ENCODE measurements around the gene USB1.

DNA sequence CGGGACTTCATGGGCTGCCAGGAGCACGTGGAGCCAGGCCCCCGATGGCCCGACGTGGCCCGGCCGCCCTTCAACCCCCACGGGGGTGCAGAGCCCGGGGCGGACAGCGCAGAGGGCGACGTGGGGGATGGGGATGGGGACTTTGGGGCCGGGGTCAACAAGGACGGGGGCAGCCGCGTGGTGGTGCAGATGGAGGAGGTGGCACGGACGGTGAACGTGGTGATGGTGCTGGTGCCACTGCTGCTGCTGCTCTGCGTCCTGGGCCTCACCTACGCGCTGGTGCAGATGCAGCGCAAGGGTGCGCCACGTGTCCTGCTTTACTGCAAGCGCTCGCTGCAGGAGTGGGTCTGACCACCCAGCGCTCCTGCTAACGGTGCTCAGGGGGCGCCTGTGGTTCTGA is 43.9 kb downstream of the USB1 start:
- TF ChIP-seq, protein P1, sequence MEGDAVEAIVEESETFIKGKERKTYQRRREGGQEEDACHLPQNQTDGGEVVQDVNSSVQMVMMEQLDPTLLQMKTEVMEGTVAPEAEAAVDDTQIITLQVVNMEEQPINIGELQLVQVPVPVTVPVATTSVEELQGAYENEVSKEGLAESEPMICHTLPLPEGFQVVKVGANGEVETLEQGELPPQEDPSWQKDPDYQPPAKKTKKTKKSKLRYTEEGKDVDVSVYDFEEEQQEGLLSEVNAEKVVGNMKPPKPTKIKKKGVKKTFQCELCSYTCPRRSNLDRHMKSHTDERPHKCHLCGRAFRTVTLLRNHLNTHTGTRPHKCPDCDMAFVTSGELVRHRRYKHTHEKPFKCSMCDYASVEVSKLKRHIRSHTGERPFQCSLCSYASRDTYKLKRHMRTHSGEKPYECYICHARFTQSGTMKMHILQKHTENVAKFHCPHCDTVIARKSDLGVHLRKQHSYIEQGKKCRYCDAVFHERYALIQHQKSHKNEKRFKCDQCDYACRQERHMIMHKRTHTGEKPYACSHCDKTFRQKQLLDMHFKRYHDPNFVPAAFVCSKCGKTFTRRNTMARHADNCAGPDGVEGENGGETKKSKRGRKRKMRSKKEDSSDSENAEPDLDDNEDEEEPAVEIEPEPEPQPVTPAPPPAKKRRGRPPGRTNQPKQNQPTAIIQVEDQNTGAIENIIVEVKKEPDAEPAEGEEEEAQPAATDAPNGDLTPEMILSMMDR (IDR thresholded peaks at IDR 0.05; ENCODE audit: low read depth, low read length, missing input control): no peak
- TF ChIP-seq SP1 (IDR thresholded peaks at IDR 0.05) (no peak), GABPA (IDR thresholded peaks at IDR 0.05 in 1 of 2, conservative IDR thresholded peaks at IDR 0.05 in 1 of 2) (no peak), TAF1 (conservative IDR thresholded peaks at IDR 0.05) (no peak), JUND (IDR thresholded peaks at IDR 0.05) (no peak)
- TF ChIP-seq, protein P2, sequence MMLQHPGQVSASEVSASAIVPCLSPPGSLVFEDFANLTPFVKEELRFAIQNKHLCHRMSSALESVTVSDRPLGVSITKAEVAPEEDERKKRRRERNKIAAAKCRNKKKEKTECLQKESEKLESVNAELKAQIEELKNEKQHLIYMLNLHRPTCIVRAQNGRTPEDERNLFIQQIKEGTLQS (IDR thresholded peaks at IDR 0.05): no peak
- TF ChIP-seq, protein P3, sequence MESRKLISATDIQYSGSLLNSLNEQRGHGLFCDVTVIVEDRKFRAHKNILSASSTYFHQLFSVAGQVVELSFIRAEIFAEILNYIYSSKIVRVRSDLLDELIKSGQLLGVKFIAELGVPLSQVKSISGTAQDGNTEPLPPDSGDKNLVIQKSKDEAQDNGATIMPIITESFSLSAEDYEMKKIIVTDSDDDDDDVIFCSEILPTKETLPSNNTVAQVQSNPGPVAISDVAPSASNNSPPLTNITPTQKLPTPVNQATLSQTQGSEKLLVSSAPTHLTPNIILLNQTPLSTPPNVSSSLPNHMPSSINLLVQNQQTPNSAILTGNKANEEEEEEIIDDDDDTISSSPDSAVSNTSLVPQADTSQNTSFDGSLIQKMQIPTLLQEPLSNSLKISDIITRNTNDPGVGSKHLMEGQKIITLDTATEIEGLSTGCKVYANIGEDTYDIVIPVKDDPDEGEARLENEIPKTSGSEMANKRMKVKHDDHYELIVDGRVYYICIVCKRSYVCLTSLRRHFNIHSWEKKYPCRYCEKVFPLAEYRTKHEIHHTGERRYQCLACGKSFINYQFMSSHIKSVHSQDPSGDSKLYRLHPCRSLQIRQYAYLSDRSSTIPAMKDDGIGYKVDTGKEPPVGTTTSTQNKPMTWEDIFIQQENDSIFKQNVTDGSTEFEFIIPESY (IDR thresholded peaks at IDR 0.05): no peak

Data from liver (tissue), 3 donors.